HEK293 (cell line): Measurements from ENCODE around the gene ZSWIM3.
A peak's percentile ranks its signal among the peaks of the same experiment; 100 is the strongest.

Experiments
- CTCF ChIA-PET: fragments of 350-600 bp; formaldehyde crosslinking; extraction: SDS; loops from one replicate; lab custom pipeline; 2021; ENCODE audit warnings: antibody characterized with exemption; lab: Yijun Ruan, JAX
- POLR2A ChIA-PET: fragments of 300-600 bp; formaldehyde crosslinking; extraction: SDS; loops from one replicate; lab custom pipeline; 2020; ENCODE audit warnings: antibody characterized with exemption, inconsistent platforms; lab: Yijun Ruan, JAX
- H3K27ac ChIP-seq: fragments of 200-500 bp; sonication (Bioruptor generic); 2 replicates; pipeline ENCODE4 v1.5.1; 2014; ENCODE audit warnings: low read depth, low read length, control low read depth, inconsistent platforms; ENCODE audit errors: extremely low read depth
- H3K36me3 ChIP-seq, 2 experiments: fragments of 200-500 bp in 1 of 2; sonication (Bioruptor generic) in 1 of 2; 1 replicate in 1 of 2; 2 replicates in 1 of 2; pipeline ENCODE4 v1.5.1; 2014 to 2017; ENCODE audit warnings: inconsistent platforms in 2 of 2, low read length in 2 of 2; ENCODE audit not compliant: control insufficient read depth in 2 of 2, insufficient read depth in 1 of 2
- H3K4me1 ChIP-seq: fragments of 200-500 bp; sonication (Bioruptor generic); 2 replicates; pipeline ENCODE4 v1.5.1; 2014; ENCODE audit warnings: mild to moderate bottlenecking, low read length, inconsistent platforms; ENCODE audit not compliant: control insufficient read depth, insufficient read depth
- H3K4me3 ChIP-seq: 2 replicates; pipeline ENCODE4 v1.5.1; 2011; ENCODE audit warnings: low read depth, mild to moderate bottlenecking, control low read depth, low read length, moderate library complexity
- H3K9me3 ChIP-seq: fragments of 200-500 bp; sonication (Bioruptor generic); 2 replicates; pipeline ENCODE4 v1.5.1; 2014; ENCODE audit warnings: low read depth, low read length, inconsistent platforms; ENCODE audit not compliant: control insufficient read depth, insufficient read depth
- KLF1 ChIP-seq: fragments of 450-650 bp; formaldehyde crosslinking; IDR thresholded peaks from 2 replicates; pipeline ENCODE4 v1.5.1; 2016; ENCODE audit warnings: missing biosample characterization, missing genetic modification characterization
- KLF9 ChIP-seq: fragments of 450-650 bp; formaldehyde crosslinking; IDR thresholded peaks from 2 replicates; pipeline ENCODE4 v1.5.1; 2016; ENCODE audit warnings: missing biosample characterization, missing genetic modification characterization, low read depth
- OSR2 ChIP-seq: fragments of 450-650 bp; formaldehyde crosslinking; IDR thresholded peaks from 2 replicates; pipeline ENCODE4 v1.5.1; 2016; ENCODE audit warnings: missing biosample characterization, missing genetic modification characterization
- TRIM28 ChIP-seq: IDR thresholded peaks from 2 replicates; pipeline ENCODE4 v1.6.1; 2011; ENCODE audit warnings: low read length, control low read depth, borderline replicate concordance
- ZBTB44 ChIP-seq: fragments of 450-650 bp; IDR thresholded peaks from 2 replicates; pipeline ENCODE4 v1.5.1; 2018; ENCODE audit warnings: missing biosample characterization, mild to moderate bottlenecking, missing genetic modification characterization
- ZNF10 ChIP-seq: fragments of 450-650 bp; formaldehyde crosslinking; IDR thresholded peaks from 2 replicates; pipeline ENCODE4 v1.5.1; 2017; ENCODE audit warnings: missing biosample characterization, missing genetic modification characterization
- ZNF18 ChIP-seq: fragments of 450-650 bp; formaldehyde crosslinking; IDR thresholded peaks from 2 replicates; pipeline ENCODE4 v1.5.1; 2016; ENCODE audit warnings: missing biosample characterization, missing genetic modification characterization
- ZNF223 ChIP-seq: fragments of 450-650 bp; formaldehyde crosslinking; IDR thresholded peaks from 2 replicates; pipeline ENCODE4 v1.5.1; 2016; ENCODE audit warnings: missing biosample characterization, missing genetic modification characterization
- ZNF311 ChIP-seq: fragments of 450-650 bp; formaldehyde crosslinking; IDR thresholded peaks from 2 replicates; pipeline ENCODE4 v1.5.1; 2017; ENCODE audit warnings: missing biosample characterization, missing genetic modification characterization, borderline replicate concordance
- ZNF341 ChIP-seq: fragments of 450-650 bp; formaldehyde crosslinking; IDR thresholded peaks from 2 replicates; pipeline ENCODE4; 2016; ENCODE audit warnings: low read depth, missing biosample characterization, missing genetic modification characterization
- ZNF549 ChIP-seq: fragments of 450-650 bp; IDR thresholded peaks from 2 replicates; pipeline ENCODE4 v1.5.1; 2018; ENCODE audit warnings: missing biosample characterization, missing genetic modification characterization, mild to moderate bottlenecking, inconsistent platforms, moderate library complexity
- ZNF747 ChIP-seq: fragments of 450-650 bp; formaldehyde crosslinking; IDR thresholded peaks from 2 replicates; pipeline ENCODE4 v1.5.1; 2016; ENCODE audit warnings: missing biosample characterization, missing genetic modification characterization
- TF ChIP-seq, protein P1 (sequence below): fragments of 450-650 bp; formaldehyde crosslinking; IDR thresholded peaks from 2 replicates; pipeline ENCODE4 v1.5.1; 2016; ENCODE audit warnings: missing biosample characterization, missing genetic modification characterization
- TF ChIP-seq, protein P2 (sequence below): fragments of 450-650 bp; formaldehyde crosslinking; IDR thresholded peaks from 2 replicates; pipeline ENCODE4 v1.5.1; 2016; ENCODE audit warnings: missing biosample characterization, missing genetic modification characterization, low read depth
- TF ChIP-seq, protein P3 (sequence below): fragments of 450-650 bp; formaldehyde crosslinking; IDR thresholded peaks from 2 replicates; pipeline ENCODE4 v1.5.1; 2016; ENCODE audit warnings: missing biosample characterization, missing genetic modification characterization
- TF ChIP-seq, protein P4 (sequence below): fragments of 450-650 bp; formaldehyde crosslinking; IDR thresholded peaks from 2 replicates; pipeline ENCODE4 v1.5.1; 2017; ENCODE audit warnings: missing biosample characterization, missing genetic modification characterization
- TF ChIP-seq, protein P5 (sequence below): fragments of 450-650 bp; formaldehyde crosslinking; IDR thresholded peaks from 2 replicates; pipeline ENCODE4 v1.5.1; 2016; ENCODE audit warnings: missing biosample characterization, missing genetic modification characterization

ZSWIM3 gene

DNA sequence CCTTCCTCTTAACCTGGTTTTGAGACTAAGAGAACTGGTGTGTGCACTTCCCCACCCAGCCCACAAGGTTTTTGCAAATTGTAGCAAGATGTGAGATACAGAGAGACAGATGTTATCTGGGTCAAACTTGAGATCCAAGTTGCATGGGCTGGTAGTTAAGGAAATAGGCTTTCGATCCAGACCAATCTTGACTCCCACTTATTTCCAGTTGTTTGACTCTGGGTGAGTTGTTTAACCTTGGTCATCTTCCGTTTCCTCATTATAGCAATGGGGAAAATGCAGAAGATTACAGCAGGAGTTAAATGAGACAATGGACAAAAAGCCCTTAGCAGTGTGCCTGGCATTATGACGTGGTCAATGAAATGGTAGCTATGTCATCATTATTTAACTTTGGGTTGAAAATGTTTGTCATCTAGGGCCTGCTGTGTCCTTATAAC, 22.1 kb upstream of the ZSWIM3 start:
- H3K27ac ChIP-seq = no peak overlapping the region
- CTCF ChIA-PET = no interaction called here
- no peak overlapping the region for H3K4me3 ChIP-seq

GRCh38 chr20:45835825-45836224, 21.6 kb upstream of the ZSWIM3 start:
- H3K9me3 ChIP-seq = no peaks in the 10 kb centered on the region
- no peak overlapping the region for H3K4me3 ChIP-seq
- no peak for TF ChIP-seq ZBTB44 (tag by site-specific recombination)
- no peak for TF ChIP-seq ZNF223 (tag by site-specific recombination)
- TF ChIP-seq ZNF10 = no peak
- TF ChIP-seq, protein P1, sequence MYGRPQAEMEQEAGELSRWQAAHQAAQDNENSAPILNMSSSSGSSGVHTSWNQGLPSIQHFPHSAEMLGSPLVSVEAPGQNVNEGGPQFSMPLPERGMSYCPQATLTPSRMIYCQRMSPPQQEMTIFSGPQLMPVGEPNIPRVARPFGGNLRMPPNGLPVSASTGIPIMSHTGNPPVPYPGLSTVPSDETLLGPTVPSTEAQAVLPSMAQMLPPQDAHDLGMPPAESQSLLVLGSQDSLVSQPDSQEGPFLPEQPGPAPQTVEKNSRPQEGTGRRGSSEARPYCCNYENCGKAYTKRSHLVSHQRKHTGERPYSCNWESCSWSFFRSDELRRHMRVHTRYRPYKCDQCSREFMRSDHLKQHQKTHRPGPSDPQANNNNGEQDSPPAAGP (tag by site-specific recombination) = peak; percentile 85; the same call in 1 of the 2 replicates
- TF ChIP-seq KLF1 (tag by site-specific recombination) = peak; percentile 84
- TF ChIP-seq KLF9 (tag by site-specific recombination) = no peak
- TF ChIP-seq, all 188 proteins: peak for 2
- H3K36me3 ChIP-seq = peaks cover 0 to 17% of the 10 kb centered on the region in 2 experiments; a peak in 1 of 3 replicates
- ChIA-PET CTCF (no interaction called here), POLR2A (interaction anchor here (2.0 kb wide), 1 partner anchor 70 kb away, joined by 4 read pairs; no protein-coding TSS in a partner anchor)
- no peak overlapping the region for H3K27ac ChIP-seq
- no peaks in the 10 kb centered on the region; the same call in 1 of the 2 replicates for H3K4me1 ChIP-seq

More for the DNA sequence above, 22.1 kb upstream of the ZSWIM3 start:
- Histone ChIP-seq H3K36me3 (peaks cover 0 to 12% of the 10 kb centered on the region in 2 experiments; a peak in 1 of 3 replicates), H3K9me3 (no peaks in the 10 kb centered on the region), H3K4me1 (no peaks in the 10 kb centered on the region; the same call in 1 of the 2 replicates)
- POLR2A ChIA-PET = no interaction called here
- TF ChIP-seq ZNF311 (tag by site-specific recombination) = no peak
- TF ChIP-seq, protein P2, sequence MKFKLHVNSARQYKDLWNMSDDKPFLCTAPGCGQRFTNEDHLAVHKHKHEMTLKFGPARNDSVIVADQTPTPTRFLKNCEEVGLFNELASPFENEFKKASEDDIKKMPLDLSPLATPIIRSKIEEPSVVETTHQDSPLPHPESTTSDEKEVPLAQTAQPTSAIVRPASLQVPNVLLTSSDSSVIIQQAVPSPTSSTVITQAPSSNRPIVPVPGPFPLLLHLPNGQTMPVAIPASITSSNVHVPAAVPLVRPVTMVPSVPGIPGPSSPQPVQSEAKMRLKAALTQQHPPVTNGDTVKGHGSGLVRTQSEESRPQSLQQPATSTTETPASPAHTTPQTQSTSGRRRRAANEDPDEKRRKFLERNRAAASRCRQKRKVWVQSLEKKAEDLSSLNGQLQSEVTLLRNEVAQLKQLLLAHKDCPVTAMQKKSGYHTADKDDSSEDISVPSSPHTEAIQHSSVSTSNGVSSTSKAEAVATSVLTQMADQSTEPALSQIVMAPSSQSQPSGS (tag by site-specific recombination) = peak; percentile 34; the same call in 1 of the 2 replicates

DNA sequence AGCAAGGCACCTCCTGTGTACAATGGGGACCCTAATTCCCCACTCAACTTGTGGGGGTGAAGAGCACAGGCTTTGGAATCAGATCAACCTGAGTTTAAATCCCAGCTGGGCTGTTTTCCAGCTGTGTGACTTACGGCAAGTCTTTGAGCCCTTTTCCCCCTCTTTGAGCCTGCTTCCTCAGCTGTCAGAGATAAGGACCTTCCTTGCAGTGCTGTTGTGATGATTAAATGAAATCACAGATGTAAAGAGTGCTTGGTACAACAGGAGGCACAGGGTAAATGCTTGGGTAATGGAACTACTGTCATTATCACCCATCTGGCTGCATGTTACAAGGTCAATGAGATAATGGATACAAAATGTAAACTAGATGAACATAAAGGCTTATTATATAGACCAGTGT, 20.6 kb upstream of the ZSWIM3 start:
- CTCF ChIA-PET = interaction anchor here (0.7 to 1.0 kb wide), 3 partner anchors 19 to 1702 kb away, joined by 3 to 4 read pairs (median 4); no protein-coding TSS in a partner anchor
- peaks cover 0 to 27% of the 10 kb centered on the region in 2 experiments; a peak in 1 of 3 replicates for H3K36me3 ChIP-seq
- H3K4me1 ChIP-seq = no peaks in the 10 kb centered on the region; the same call in 1 of the 2 replicates
- no peak overlapping the region for H3K4me3 ChIP-seq
- POLR2A ChIA-PET = interaction anchor here (0.6 to 2.0 kb wide), 2 partner anchors 69 to 137 kb away, joined by 3 to 4 read pairs; no protein-coding TSS in a partner anchor
- H3K27ac ChIP-seq = no peak overlapping the region
- H3K9me3 ChIP-seq = no peaks in the 10 kb centered on the region
- TF ChIP-seq ZNF549 (tag by site-specific recombination) (no peak), ZNF341 (tag by site-specific recombination) (no peak), OSR2 (tag by site-specific recombination) (0 out of 2 replicates have a peak, but pooled peaks have one; percentile 34), ZNF18 (tag by site-specific recombination) (no peak), TRIM28 (no peak), ZNF10 (no peak), ZNF747 (tag by site-specific recombination) (no peak)
- TF ChIP-seq, protein P3, sequence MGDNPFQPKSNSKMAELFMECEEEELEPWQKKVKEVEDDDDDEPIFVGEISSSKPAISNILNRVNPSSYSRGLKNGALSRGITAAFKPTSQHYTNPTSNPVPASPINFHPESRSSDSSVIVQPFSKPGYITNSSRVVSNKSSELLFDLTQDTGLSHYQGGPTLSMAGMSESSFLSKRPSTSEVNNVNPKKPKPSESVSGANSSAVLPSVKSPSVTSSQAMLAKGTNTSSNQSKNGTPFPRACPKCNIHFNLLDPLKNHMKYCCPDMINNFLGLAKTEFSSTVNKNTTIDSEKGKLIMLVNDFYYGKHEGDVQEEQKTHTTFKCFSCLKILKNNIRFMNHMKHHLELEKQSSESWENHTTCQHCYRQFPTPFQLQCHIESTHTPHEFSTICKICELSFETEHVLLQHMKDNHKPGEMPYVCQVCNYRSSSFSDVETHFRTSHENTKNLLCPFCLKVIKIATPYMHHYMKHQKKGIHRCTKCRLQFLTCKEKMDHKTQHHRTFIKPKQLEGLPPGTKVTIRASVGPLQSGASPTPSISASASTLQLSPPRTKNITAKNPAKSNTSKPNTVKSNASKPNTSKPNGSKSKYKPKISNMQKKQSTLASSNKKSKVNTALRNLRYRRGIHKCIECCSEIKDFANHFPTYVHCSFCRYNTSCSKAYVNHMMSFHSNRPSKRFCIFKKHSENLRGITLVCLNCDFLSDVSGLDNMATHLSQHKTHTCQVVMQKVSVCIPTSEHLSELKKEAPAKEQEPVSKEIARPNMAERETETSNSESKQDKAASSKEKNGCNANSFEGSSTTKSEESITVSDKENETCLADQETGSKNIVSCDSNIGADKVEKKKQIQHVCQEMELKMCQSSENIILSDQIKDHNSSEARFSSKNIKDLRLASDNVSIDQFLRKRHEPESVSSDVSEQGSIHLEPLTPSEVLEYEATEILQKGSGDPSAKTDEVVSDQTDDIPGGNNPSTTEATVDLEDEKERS (tag by site-specific recombination) = no peak
- TF ChIP-seq, protein P4, sequence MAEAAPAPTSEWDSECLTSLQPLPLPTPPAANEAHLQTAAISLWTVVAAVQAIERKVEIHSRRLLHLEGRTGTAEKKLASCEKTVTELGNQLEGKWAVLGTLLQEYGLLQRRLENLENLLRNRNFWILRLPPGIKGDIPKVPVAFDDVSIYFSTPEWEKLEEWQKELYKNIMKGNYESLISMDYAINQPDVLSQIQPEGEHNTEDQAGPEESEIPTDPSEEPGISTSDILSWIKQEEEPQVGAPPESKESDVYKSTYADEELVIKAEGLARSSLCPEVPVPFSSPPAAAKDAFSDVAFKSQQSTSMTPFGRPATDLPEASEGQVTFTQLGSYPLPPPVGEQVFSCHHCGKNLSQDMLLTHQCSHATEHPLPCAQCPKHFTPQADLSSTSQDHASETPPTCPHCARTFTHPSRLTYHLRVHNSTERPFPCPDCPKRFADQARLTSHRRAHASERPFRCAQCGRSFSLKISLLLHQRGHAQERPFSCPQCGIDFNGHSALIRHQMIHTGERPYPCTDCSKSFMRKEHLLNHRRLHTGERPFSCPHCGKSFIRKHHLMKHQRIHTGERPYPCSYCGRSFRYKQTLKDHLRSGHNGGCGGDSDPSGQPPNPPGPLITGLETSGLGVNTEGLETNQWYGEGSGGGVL (tag by site-specific recombination) = peak; percentile 41; the same call in 1 of the 2 replicates
- TF ChIP-seq, protein P5, sequence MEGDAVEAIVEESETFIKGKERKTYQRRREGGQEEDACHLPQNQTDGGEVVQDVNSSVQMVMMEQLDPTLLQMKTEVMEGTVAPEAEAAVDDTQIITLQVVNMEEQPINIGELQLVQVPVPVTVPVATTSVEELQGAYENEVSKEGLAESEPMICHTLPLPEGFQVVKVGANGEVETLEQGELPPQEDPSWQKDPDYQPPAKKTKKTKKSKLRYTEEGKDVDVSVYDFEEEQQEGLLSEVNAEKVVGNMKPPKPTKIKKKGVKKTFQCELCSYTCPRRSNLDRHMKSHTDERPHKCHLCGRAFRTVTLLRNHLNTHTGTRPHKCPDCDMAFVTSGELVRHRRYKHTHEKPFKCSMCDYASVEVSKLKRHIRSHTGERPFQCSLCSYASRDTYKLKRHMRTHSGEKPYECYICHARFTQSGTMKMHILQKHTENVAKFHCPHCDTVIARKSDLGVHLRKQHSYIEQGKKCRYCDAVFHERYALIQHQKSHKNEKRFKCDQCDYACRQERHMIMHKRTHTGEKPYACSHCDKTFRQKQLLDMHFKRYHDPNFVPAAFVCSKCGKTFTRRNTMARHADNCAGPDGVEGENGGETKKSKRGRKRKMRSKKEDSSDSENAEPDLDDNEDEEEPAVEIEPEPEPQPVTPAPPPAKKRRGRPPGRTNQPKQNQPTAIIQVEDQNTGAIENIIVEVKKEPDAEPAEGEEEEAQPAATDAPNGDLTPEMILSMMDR = no peak
